Activated CD4-positive, alpha-beta memory T cell treated with anti-CD3 and anti-CD28 coated beads, Interleukin-2, amount 10 ng/mL, durations not matched to agents 7 days and 5 days (primary cell): Measurements from ENCODE around the gene FILIP1L. TPM values are rescaled to one million over a fixed set of nuclear protein-coding genes. Genes with fewer than 3 reads are reported as not detected.

Experiments
- CTCF ChIA-PET: fragments of 350-600 bp; sonication (Branson Sonifier 250); formaldehyde crosslinking; loops from one replicate; lab custom pipeline; 2021; ENCODE audit warnings: antibody characterized with exemption, inconsistent platforms; lab: Charles Lee
- POLR2A ChIA-PET: fragments of 350-600 bp; sonication (Branson Sonifier 250); formaldehyde crosslinking; loops from one replicate; lab custom pipeline; 2021; ENCODE audit warnings: antibody characterized with exemption; lab: Charles Lee
- DNase-seq: peaks from one replicate; pipeline ENCODE4 v3.0.0-alpha.2; 2020
- H3K27ac Mint-ChIP-seq: one replicate; pipeline ENCODE4 v1.8.0; 2021; ENCODE audit warnings: mild to moderate bottlenecking, mixed read lengths
- H3K27me3 Mint-ChIP-seq: one replicate; pipeline ENCODE4 v1.8.0; 2021; ENCODE audit warnings: mixed read lengths
- H3K36me3 Mint-ChIP-seq: one replicate; pipeline ENCODE4 v1.8.0; 2021; ENCODE audit warnings: low read depth, mixed read lengths
- H3K4me1 Mint-ChIP-seq: one replicate; pipeline ENCODE4 v1.8.0; 2021; ENCODE audit warnings: mixed read lengths
- H3K4me3 Mint-ChIP-seq: one replicate; pipeline ENCODE4 v1.8.0; 2021; ENCODE audit warnings: mild to moderate bottlenecking, mixed read lengths
- H3K9me3 Mint-ChIP-seq: one replicate; pipeline ENCODE4 v1.8.0; 2021; ENCODE audit warnings: mixed read lengths
- total RNA-seq, 2 experiments: library from RNA; stranded (reverse); gene quantifications; one replicate each; pipeline ENCODE4 v1.2.3, GENCODE V29; 2021

FILIP1L gene
- total RNA-seq, 2 experiments from 2014 or later, result 1.9 to 2.0 TPM

DNA sequence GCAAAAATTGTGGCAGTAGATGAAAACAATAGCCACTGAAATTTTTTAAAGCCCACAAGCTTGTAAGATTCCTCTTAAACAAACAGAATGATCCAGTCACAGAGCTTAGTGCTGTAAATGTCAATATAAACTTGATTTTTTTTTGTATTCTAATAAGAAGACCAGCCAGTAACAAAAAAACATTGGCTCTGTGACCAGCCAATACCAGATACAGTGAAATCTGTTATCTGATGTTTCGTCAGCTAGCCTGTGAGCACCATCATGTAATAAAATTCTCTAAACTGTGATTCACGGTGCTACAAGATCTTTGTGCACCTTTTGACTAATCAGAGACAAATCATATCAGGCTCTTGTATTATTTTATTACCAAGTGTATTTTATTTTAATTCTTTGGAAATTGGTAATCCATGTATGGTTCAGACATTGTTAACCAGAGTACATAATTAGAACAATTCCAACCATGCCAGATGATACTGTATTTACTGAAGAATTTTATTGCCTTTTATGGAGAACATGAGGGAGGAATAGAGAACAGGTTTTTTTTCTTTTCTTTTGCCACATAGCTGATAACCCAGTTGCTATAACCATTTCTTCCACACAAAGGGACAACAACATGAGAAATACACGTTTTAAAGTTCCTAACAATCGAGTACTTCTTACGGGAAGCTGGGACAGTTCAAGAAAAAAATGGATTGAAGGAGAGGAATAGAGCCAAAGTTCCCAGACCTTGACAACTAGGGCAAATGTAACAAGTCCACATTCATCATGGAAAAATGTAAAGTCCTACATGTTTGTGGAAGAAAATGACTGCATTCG, 71.9 kb downstream of the FILIP1L start:
- H3K4me1 Mint-ChIP-seq, result peaks cover 4% of the 10 kb centered on the region
- no peaks in the 10 kb centered on the region for H3K36me3 Mint-ChIP-seq
- no peaks in the 10 kb centered on the region for H3K9me3 Mint-ChIP-seq
- DNase-seq, result no peak
- CTCF ChIA-PET, result no interaction called here
- no peaks in the 10 kb centered on the region for H3K27me3 Mint-ChIP-seq
- POLR2A ChIA-PET, result no interaction called here
- no peak overlapping the region for H3K27ac Mint-ChIP-seq
- H3K4me3 Mint-ChIP-seq, result no peak overlapping the region

DNA sequence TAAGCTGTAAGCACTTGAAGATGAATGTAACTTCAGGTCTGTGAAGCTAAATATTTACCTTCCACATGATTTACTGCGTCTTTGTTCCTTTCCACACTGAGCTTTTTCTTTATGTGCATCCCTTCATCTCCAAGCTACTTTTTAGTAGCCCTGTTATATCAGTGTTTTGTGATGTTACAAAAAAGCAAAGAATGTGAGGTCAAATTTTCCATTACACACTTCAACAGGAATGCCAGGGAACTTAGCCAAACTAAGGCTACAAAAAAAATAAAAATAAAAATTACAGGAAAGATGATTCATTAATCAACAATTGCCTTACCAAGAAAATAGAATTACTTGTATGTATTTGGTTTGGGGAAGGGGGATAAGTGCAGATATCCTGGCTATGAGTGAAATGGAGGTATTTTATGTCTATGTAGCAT, 73.0 kb downstream of the FILIP1L start:
- H3K4me3 Mint-ChIP-seq, result no peak overlapping the region
- ChIA-PET CTCF (interaction anchor here (0.6 to 0.7 kb wide), 2 partner anchors 209 to 538 kb away, joined by 3 read pairs; no protein-coding TSS in a partner anchor), POLR2A (no interaction called here)
- no peak for DNase-seq
- H3K27ac Mint-ChIP-seq, result no peak overlapping the region
- no peaks in the 10 kb centered on the region for H3K27me3 Mint-ChIP-seq
- peaks cover under 1% of the 10 kb centered on the region for H3K4me1 Mint-ChIP-seq
- H3K36me3 Mint-ChIP-seq, result no peaks in the 10 kb centered on the region
- H3K9me3 Mint-ChIP-seq, result no peaks in the 10 kb centered on the region

DNA sequence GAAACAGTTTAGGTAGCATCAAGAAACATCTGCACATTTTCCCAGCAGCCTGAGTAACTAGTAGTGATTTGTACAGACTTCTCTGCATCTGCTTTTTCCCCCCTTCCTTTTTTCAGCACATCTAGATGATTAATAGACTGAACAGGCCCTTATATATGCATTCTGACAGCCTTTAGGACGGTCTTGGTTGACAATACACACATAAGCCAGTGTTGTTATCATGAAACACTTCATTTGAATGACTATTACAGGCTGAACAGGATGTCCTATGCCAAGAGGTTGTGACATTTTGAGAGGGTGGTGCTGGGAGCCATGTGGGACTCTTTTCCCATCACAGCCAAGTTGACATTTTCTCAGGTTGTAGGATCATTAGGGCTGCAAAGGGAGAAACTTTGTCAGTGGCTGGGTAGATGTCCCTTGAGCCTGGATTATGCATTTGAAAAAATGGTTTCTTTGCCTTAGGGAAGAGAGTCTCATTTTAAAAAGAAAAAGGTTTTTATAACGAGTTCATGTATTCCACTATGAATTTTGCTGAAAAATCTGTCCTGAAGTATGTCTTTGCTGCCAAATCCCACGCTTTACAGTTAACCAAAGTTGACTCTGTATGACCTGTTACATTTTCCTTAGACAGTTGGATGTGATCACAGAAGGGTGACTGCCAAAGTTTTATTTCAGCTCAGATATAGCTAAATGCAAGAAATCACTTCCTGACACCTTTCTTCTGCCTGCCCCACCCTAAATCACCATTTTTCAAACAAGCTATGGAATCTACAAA, 73.7 kb downstream of the FILIP1L start:
- H3K9me3 Mint-ChIP-seq, result no peaks in the 10 kb centered on the region
- no peaks in the 10 kb centered on the region for H3K36me3 Mint-ChIP-seq
- no peak overlapping the region for H3K27ac Mint-ChIP-seq
- H3K4me1 Mint-ChIP-seq, result no peaks in the 10 kb centered on the region
- H3K4me3 Mint-ChIP-seq, result no peak overlapping the region
- no peak for DNase-seq
- ChIA-PET POLR2A (no interaction called here), CTCF (interaction anchor here (0.6 to 0.7 kb wide), 2 partner anchors 208 to 538 kb away, joined by 3 read pairs; no protein-coding TSS in a partner anchor)
- H3K27me3 Mint-ChIP-seq, result no peaks in the 10 kb centered on the region

DNA sequence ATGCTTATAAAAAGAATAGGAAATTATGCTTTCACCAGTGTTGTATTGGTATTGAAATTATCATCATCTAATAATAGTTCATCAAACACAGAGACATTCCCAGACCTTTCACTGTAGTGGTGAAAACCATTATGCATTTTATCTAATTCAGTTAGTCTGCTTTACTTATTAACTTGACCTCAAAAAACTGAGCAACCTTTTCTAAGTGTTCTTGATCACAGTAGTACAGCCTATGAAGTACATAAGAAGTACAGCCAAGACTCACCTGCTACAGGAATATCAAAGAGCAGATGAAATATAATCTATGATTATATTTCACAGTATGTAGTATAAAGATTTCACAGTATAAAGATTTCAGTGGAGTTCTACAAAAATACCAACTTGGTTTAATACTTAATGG, 75.2 kb downstream of the FILIP1L start:
- DNase-seq, result no peak
- no peaks in the 10 kb centered on the region for H3K4me1 Mint-ChIP-seq

DNA sequence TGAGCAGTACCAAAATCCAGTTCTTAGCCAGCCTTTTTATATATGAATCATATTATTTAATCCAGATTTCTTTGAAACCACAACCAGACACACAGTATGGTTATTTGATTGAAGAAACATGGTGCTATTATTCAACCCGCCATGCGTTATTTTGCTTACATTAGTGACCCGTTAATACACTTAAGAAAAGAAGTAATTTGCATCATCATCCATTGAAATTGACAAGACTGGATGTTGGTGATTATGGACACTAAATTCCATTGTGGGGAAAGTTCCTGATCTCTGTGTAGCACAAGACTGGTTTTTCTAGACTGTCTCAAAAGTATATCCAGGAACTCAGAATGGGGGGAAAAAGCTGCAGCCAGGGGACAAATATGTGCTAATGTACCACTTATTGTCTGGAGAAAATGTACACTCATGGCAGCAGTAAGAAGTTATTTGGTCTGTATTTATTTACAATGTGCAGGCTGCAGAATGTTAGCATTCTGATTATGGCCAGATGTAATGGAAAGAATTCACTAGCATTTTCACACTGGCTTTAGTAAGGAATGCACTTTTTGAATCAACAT, 80.3 kb downstream of the FILIP1L start:
- POLR2A ChIA-PET, result no interaction called here
- DNase-seq, result no peak
- CTCF ChIA-PET, result no interaction called here
- Mint-ChIP-seq H3K4me1 (peaks cover 10% of the 10 kb centered on the region), H3K36me3 (no peaks in the 10 kb centered on the region), H3K27ac (no peak overlapping the region), H3K9me3 (no peaks in the 10 kb centered on the region), H3K4me3 (no peak overlapping the region), H3K27me3 (no peaks in the 10 kb centered on the region)

More for the DNA sequence above, 75.2 kb downstream of the FILIP1L start:
- Mint-ChIP-seq H3K36me3 (no peaks in the 10 kb centered on the region), H3K9me3 (no peaks in the 10 kb centered on the region), H3K27me3 (no peaks in the 10 kb centered on the region), H3K27ac (no peak overlapping the region), H3K4me3 (no peak overlapping the region)
- CTCF ChIA-PET, result no interaction called here
- POLR2A ChIA-PET, result no interaction called here

DNA sequence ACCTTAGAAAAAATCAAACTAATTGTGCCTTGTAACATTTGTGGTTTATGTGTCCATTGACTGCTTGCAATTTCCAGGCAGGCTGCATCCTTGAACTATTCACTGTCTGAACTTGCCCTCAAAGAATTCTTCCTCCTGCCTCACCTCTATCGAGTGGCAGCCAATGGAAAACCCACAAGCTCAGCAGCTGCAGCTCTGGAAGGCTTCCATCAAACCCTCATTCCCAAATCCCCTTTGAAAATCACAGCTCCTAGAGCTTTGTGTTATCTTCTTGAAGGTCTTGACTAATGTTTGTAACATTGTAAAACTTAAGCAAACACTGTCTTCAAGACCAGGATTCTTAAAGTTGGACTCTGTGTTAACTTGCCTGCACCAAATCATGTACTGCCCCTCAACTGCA, 81.1 kb downstream of the FILIP1L start:
- no peak overlapping the region for H3K4me3 Mint-ChIP-seq
- H3K9me3 Mint-ChIP-seq, result no peaks in the 10 kb centered on the region
- H3K4me1 Mint-ChIP-seq, result peaks cover 10% of the 10 kb centered on the region
- H3K36me3 Mint-ChIP-seq, result no peaks in the 10 kb centered on the region
- DNase-seq, result no peak
- no peaks in the 10 kb centered on the region for H3K27me3 Mint-ChIP-seq
- H3K27ac Mint-ChIP-seq, result no peak overlapping the region
- CTCF ChIA-PET, result no interaction called here
- POLR2A ChIA-PET, result no interaction called here

DNA sequence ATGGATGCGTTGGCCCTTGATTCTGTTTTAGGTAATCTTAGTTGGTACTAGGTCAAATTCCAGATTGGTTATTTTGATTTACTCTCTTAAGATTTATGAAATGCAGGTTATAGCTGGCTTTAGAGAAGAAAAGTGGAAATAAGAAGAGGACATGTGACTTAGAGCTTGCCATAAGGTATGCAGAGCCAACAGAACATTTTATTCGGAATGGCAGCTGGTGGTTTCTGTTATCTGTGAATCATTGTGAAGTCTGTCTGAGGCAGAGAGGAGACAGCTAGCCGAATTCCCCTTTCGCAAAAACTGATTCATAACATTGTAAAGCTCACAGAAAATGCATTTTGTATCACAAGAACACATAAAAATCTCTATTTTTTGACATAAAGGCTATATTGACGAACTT, 82.1 kb downstream of the FILIP1L start:
- H3K27me3 Mint-ChIP-seq, result no peaks in the 10 kb centered on the region
- no peak for DNase-seq
- ChIA-PET POLR2A (no interaction called here), CTCF (no interaction called here)
- no peaks in the 10 kb centered on the region for H3K9me3 Mint-ChIP-seq
- no peaks in the 10 kb centered on the region for H3K36me3 Mint-ChIP-seq
- no peak overlapping the region for H3K4me3 Mint-ChIP-seq
- peaks cover 10% of the 10 kb centered on the region for H3K4me1 Mint-ChIP-seq
- no peak overlapping the region for H3K27ac Mint-ChIP-seq

DNA sequence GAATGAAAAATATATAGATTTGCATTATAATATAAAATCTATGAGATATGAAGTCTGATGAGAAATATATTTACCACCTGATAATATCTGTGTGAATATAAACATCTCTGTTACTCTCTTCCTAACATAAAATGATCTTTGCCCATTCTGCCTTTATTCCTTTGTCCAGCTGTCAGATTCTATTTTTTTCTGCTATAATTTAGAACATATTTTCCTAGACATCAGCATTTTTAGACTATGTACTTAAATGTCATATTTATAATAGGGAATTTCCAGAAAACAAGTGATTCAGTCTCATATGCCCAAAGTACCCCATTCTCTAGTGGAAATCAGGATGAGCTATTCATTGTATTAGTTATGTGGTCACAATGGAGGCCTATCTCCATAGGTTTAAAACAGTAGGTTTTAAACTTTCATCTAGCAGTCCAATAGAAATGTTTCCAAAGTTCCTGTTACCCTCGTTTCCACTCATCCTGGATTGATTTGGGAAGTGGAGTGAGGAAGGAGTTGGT, 83.3 kb downstream of the FILIP1L start:
- Mint-ChIP-seq H3K4me3 (no peak overlapping the region), H3K27me3 (no peaks in the 10 kb centered on the region), H3K9me3 (no peaks in the 10 kb centered on the region), H3K27ac (no peak overlapping the region), H3K4me1 (peaks cover 10% of the 10 kb centered on the region), H3K36me3 (no peaks in the 10 kb centered on the region)
- ChIA-PET CTCF (no interaction called here), POLR2A (no interaction called here)
- no peak for DNase-seq

DNA sequence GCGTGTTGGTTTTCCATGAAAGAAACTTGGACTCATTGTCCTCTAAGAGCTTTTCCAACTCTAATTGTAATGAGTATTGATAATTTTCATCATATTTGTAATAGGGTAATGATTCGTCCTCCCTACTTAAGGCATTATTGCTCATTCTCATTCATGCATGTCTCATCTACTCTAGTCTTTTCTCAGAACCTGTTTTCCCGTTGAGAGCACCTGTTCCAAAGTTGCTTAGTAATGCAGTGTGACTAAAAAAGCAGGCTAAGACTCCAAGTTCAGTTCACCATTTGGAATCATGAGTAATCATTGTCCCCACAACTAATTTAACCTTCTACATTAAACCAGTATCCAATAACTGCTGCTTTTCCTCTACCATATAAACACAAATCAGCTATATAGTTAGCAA, 84.0 kb downstream of the FILIP1L start:
- POLR2A ChIA-PET, result no interaction called here
- Mint-ChIP-seq H3K4me3 (no peak overlapping the region), H3K9me3 (no peaks in the 10 kb centered on the region), H3K27me3 (no peaks in the 10 kb centered on the region), H3K36me3 (no peaks in the 10 kb centered on the region), H3K27ac (no peak overlapping the region), H3K4me1 (peaks cover 10% of the 10 kb centered on the region)
- DNase-seq, result no peak
- CTCF ChIA-PET, result no interaction called here

DNA sequence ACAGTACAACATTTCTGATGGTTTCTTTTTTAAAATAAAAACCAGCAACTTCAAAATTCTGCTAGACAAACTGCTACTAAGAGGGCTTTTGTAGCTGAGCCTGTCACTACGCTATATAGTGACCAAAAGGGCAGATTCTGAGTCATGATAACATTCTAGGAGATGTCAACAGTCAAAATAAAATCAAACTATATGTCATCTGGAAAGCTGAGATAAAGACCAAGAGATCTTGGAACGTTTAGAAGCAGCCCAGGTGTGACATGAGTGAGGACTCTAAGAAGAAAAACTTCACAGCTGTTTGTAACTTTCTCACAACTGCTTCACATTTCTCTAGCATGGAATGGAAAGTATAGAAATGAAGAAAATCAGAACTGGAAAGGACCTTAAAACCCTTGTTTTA, 84.6 kb downstream of the FILIP1L start:
- Mint-ChIP-seq H3K4me3 (no peak overlapping the region), H3K4me1 (peaks cover 10% of the 10 kb centered on the region), H3K9me3 (no peaks in the 10 kb centered on the region), H3K36me3 (no peaks in the 10 kb centered on the region), H3K27me3 (no peaks in the 10 kb centered on the region), H3K27ac (no peak overlapping the region)
- POLR2A ChIA-PET, result interaction anchor here (1.0 kb wide), 1 partner anchor 8 kb away, joined by 3 read pairs; no protein-coding TSS in a partner anchor
- CTCF ChIA-PET, result interaction anchor here (1.0 to 1.1 kb wide), 2 partner anchors 198 to 224 kb away, joined by 4 to 5 read pairs; no protein-coding TSS in a partner anchor
- no peak for DNase-seq

DNA sequence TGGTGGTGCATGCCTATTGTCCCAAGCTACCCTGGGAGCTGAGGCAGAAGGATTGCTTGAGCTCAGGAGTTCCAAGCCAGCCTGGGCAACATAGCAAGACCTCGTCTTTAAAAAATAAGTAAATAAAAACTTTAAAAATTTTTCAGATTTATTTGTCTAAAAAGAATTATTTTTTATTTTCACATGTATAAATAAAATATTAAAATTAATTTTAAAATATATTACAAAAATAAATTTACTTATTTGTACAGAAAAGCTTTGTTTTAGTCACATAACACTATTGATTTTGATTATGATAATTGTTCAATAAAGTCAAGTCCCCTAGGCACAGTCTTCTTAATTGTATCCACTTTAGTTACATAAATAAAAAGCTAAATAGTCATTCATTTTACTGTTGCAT, 85.2 kb downstream of the FILIP1L start:
- POLR2A ChIA-PET, result interaction anchor here (1.0 kb wide), 1 partner anchor 9 kb away, joined by 3 read pairs; no protein-coding TSS in a partner anchor
- CTCF ChIA-PET, result interaction anchor here (1.0 to 1.1 kb wide), 2 partner anchors 197 to 225 kb away, joined by 4 to 5 read pairs; no protein-coding TSS in a partner anchor
- no peaks in the 10 kb centered on the region for H3K27me3 Mint-ChIP-seq
- no peak overlapping the region for H3K4me3 Mint-ChIP-seq
- no peak for DNase-seq
- no peaks in the 10 kb centered on the region for H3K9me3 Mint-ChIP-seq
- no peak overlapping the region for H3K27ac Mint-ChIP-seq
- H3K4me1 Mint-ChIP-seq, result peaks cover 10% of the 10 kb centered on the region
- H3K36me3 Mint-ChIP-seq, result no peaks in the 10 kb centered on the region

DNA sequence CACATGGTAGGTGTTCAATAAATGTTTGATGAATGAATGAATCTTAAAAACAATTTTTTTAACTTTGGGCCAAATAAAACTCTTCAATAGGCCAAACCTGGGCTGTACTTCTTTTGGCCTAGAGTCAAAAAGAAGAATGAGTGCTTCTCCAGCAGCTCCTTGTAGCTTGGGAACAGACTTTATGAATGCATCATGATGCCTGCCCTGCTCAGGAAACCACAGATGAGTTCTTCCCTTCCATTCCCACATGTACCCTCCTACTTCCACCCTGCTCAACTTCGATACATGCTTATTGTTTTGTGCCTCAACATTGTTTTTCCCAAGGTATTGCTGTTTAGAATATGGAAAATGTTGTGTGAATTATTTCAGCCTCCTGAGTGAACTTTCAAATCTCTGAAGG, 87.0 kb downstream of the FILIP1L start:
- CTCF ChIA-PET, result interaction anchor here (0.5 kb wide), 1 partner anchor 11 kb away, joined by 3 read pairs; no protein-coding TSS in a partner anchor
- Mint-ChIP-seq H3K4me1 (peaks cover 10% of the 10 kb centered on the region), H3K27ac (no peak overlapping the region)

More for the DNA sequence above, 87.0 kb downstream of the FILIP1L start:
- Mint-ChIP-seq H3K9me3 (no peaks in the 10 kb centered on the region), H3K4me3 (no peak overlapping the region), H3K27me3 (no peaks in the 10 kb centered on the region), H3K36me3 (no peaks in the 10 kb centered on the region)
- no peak for DNase-seq
- POLR2A ChIA-PET, result no interaction called here
